Measurements from ENCODE around the gene CAMKMT.

Gene CAMKMT

GRCh38 chr2:44778671-44779476, 417.1 kb downstream of the CAMKMT start:
- peak overlapping the region; percentile 18 for H2AFZ ChIP-seq (ENCODE audit: low read depth, low read length, severe bottlenecking)
- no peaks in the 10 kb centered on the region for H3K9me2 ChIP-seq (replicated peaks; ENCODE audit: insufficient read depth, low read length)
- no peak overlapping the region for H3K27ac ChIP-seq (ENCODE audit: low read depth, low read length)
- no peaks in the 10 kb centered on the region for H4K20me1 ChIP-seq (ENCODE audit: low read depth, low read length)
- H3K36me3 ChIP-seq (ENCODE audit: low read length) = no peaks in the 10 kb centered on the region
- TF ChIP-seq EZH2phosphoT487 (conservative IDR thresholded peaks at IDR 0.05; ENCODE audit: low read length) = no peak
- no peak for TF ChIP-seq CTCF (IDR thresholded peaks at IDR 0.05; ENCODE audit: insufficient read depth, low read length, poor library complexity, severe bottlenecking)
- no peaks in the 10 kb centered on the region for H3K79me2 ChIP-seq (ENCODE audit: insufficient read depth, low read length)
- no peaks in the 10 kb centered on the region for H3K27me3 ChIP-seq (ENCODE audit: low read length)
- no peaks in the 10 kb centered on the region for H3F3A ChIP-seq (ENCODE audit: insufficient read depth)
- peak overlapping the region; percentile 41 for H3K4me2 ChIP-seq (ENCODE audit: low read depth, low read length, poor library complexity, severe bottlenecking)
- no peak overlapping the region for H3K4me3 ChIP-seq (ENCODE audit: insufficient read depth, low read length, poor library complexity, severe bottlenecking)
- H3K9me3 ChIP-seq (ENCODE audit: insufficient read depth, low read length) = no peaks in the 10 kb centered on the region
- H3K9ac ChIP-seq (ENCODE audit: low read length) = no peak overlapping the region

- Histone ChIP-seq H2AFZ (ENCODE audit: low read depth, low read length, severe bottlenecking) (no peak overlapping the region), H3K27ac (ENCODE audit: low read depth, low read length) (no peak overlapping the region), H3K9ac (ENCODE audit: low read length) (no peak overlapping the region), H3K79me2 (ENCODE audit: insufficient read depth, low read length) (no peaks in the 10 kb centered on the region), H3K4me3 (ENCODE audit: insufficient read depth, low read length, poor library complexity, severe bottlenecking) (no peak overlapping the region), H3K9me2 (replicated peaks; ENCODE audit: insufficient read depth, low read length) (no peaks in the 10 kb centered on the region), H4K20me1 (ENCODE audit: low read depth, low read length) (no peaks in the 10 kb centered on the region), H3K27me3 (ENCODE audit: low read length) (no peaks in the 10 kb centered on the region), H3F3A (ENCODE audit: insufficient read depth) (no peaks in the 10 kb centered on the region), H3K4me2 (ENCODE audit: low read depth, low read length, poor library complexity, severe bottlenecking) (no peak overlapping the region), H3K9me3 (ENCODE audit: insufficient read depth, low read length) (no peaks in the 10 kb centered on the region), H3K36me3 (ENCODE audit: low read length) (no peaks in the 10 kb centered on the region)
- TF ChIP-seq EZH2phosphoT487 (conservative IDR thresholded peaks at IDR 0.05; ENCODE audit: low read length) (no peak), CTCF (IDR thresholded peaks at IDR 0.05; ENCODE audit: insufficient read depth, low read length, poor library complexity, severe bottlenecking) (no peak)
Observed at GRCh38 chr2:44779793-44780192, 418.0 kb downstream of the CAMKMT start.

- Histone ChIP-seq H3K9me2 (replicated peaks; ENCODE audit: insufficient read depth, low read length) (no peaks in the 10 kb centered on the region), H2AFZ (ENCODE audit: low read depth, low read length, severe bottlenecking) (no peak overlapping the region), H3K79me2 (ENCODE audit: insufficient read depth, low read length) (no peaks in the 10 kb centered on the region), H3K4me2 (ENCODE audit: low read depth, low read length, poor library complexity, severe bottlenecking) (no peak overlapping the region), H3K36me3 (ENCODE audit: low read length) (no peaks in the 10 kb centered on the region), H4K20me1 (ENCODE audit: low read depth, low read length) (no peaks in the 10 kb centered on the region), H3F3A (ENCODE audit: insufficient read depth) (no peaks in the 10 kb centered on the region), H3K27ac (ENCODE audit: low read depth, low read length) (no peak overlapping the region), H3K9me3 (ENCODE audit: insufficient read depth, low read length) (no peaks in the 10 kb centered on the region), H3K27me3 (ENCODE audit: low read length) (no peaks in the 10 kb centered on the region), H3K4me3 (ENCODE audit: insufficient read depth, low read length, poor library complexity, severe bottlenecking) (no peak overlapping the region), H3K9ac (ENCODE audit: low read length) (no peak overlapping the region)
- TF ChIP-seq EZH2phosphoT487 (conservative IDR thresholded peaks at IDR 0.05; ENCODE audit: low read length) = no peak
- no peak for TF ChIP-seq CTCF (IDR thresholded peaks at IDR 0.05; ENCODE audit: insufficient read depth, low read length, poor library complexity, severe bottlenecking)
Observed at GRCh38 chr2:44780406-44780805, 418.7 kb downstream of the CAMKMT start.
